Activated CD8-positive, alpha-beta memory T cell treated with anti-CD3 and anti-CD28 coated beads, Interleukin-2, amount 10 ng/mL, durations not matched to agents 7 days and 5 days (primary cell): ENCODE data around the gene MRPS11. TPM values are rescaled to one million over a fixed set of nuclear protein-coding genes. Genes with fewer than 3 reads are reported as not detected.
A peak's percentile ranks its signal among the peaks of the same experiment; 100 is the strongest.

Source experiments
- ATAC-seq: fragments of 150-1000 bp; cut with Tn5 transposase; one replicate; pipeline ENCODE4 v1.10.0; 2021; ENCODE audit warnings: moderate library complexity
- CTCF ChIA-PET: fragments of 350-600 bp; sonication (Branson Sonifier 250); formaldehyde crosslinking; loops from one replicate; lab custom pipeline; 2021; ENCODE audit warnings: antibody characterized with exemption; lab: Charles Lee
- DNase-seq: peaks from one replicate; pipeline ENCODE4 v3.0.0-alpha.2; 2020
- H3K27ac Mint-ChIP-seq: one replicate; pipeline ENCODE4 v1.8.0; 2021; ENCODE audit warnings: mild to moderate bottlenecking, mixed read lengths
- H3K27me3 Mint-ChIP-seq: one replicate; pipeline ENCODE4 v1.8.0; 2021; ENCODE audit warnings: mixed read lengths
- H3K36me3 Mint-ChIP-seq: one replicate; pipeline ENCODE4 v1.8.0; 2021; ENCODE audit warnings: mild to moderate bottlenecking, mixed read lengths
- H3K4me1 Mint-ChIP-seq: one replicate; pipeline ENCODE4 v1.8.0; 2021; ENCODE audit warnings: mixed read lengths
- H3K4me3 Mint-ChIP-seq: one replicate; pipeline ENCODE4 v1.8.0; 2021; ENCODE audit warnings: mild to moderate bottlenecking, moderate library complexity, mixed read lengths
- H3K9me3 Mint-ChIP-seq: one replicate; pipeline ENCODE4 v1.8.0; 2022; ENCODE audit warnings: low read depth, mixed read lengths
- total RNA-seq, 2 experiments: library from RNA; stranded (reverse); gene quantifications; one replicate each; pipeline ENCODE4 v1.2.3, GENCODE V29; 2021

The MRPS11 gene
- total RNA-seq, 2 experiments from 2014 or later, result 59.7 to 67.7 TPM

DNA sequence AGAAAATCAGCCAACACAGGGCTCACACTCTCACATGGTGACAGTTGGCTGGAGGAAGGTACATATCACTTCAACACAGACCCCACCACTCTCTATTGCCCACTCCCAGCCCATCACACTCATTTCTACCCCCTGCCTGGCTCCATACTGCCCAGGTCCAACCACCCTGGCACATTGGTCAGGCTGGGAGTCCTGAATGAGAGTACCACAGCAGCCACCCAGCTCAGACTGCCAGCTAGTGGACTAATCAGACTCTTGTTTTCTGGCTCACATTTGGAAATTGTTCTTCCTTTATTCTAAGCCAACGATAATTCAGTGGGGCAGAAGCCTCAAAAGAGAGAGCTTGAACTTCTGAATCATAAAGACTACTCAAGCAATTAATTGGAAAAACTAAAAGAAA lies 20.3 kb upstream of the MRPS11 start:
- no peaks in the 10 kb centered on the region for H3K36me3 Mint-ChIP-seq
- H3K9me3 Mint-ChIP-seq, result peaks cover 10% of the 10 kb centered on the region
- ATAC-seq (no peak), DNase-seq (no peak)
- no peak overlapping the region for H3K4me3 Mint-ChIP-seq
- peaks cover 21% of the 10 kb centered on the region for H3K27me3 Mint-ChIP-seq
- CTCF ChIA-PET, result no interaction called here
- H3K4me1 Mint-ChIP-seq, result peaks cover 2% of the 10 kb centered on the region
- H3K27ac Mint-ChIP-seq, result no peak overlapping the region

DNA sequence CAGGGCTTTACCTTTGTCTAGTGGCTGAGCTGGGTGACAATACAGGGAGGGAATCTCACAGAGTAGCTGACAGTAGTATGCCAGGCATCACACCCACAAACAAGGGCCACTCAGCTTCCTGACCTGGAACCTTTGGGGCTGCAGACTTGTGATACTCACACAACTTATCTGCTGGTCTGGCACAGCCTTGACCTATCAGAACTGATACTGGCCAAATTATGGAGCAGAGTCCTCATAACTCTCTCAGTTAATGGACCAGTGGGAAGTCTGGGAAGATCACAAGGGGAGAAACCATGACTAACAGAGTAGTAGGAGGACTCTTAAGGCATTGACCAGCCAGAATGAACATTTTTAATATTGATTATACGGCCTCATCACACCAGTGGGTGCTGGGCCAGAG lies 19.8 kb upstream of the MRPS11 start:
- H3K36me3 Mint-ChIP-seq, result no peaks in the 10 kb centered on the region
- H3K27ac Mint-ChIP-seq, result no peak overlapping the region
- peaks cover 10% of the 10 kb centered on the region for H3K9me3 Mint-ChIP-seq
- H3K4me1 Mint-ChIP-seq, result peaks cover 2% of the 10 kb centered on the region
- peak; percentile 1 for DNase-seq
- no peak overlapping the region for H3K4me3 Mint-ChIP-seq
- peaks cover 18% of the 10 kb centered on the region for H3K27me3 Mint-ChIP-seq
- ATAC-seq, result no peak
- CTCF ChIA-PET, result no interaction called here

DNA sequence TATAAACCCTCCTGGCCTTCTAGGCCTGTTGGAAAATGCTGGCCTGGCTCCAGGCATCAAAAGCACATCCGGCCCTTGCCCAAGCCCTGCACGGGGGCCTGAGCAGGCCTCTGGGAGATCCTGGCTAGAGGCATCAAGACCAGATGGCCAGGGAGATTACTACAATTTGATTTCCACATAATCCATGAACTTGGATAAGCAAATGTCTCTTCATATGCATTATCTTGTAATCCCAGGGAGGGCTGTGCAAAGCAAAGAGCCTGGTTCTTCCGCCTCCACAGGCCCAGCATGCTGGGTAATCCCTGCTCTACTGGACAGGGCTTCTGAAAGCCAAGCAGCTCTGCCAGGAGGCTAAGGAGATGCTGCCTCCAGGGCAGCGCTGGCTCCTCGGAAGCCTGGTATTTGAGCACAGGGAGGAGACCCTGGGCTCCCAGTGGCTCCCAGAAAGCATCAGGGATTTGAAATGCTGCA lies 18.5 kb upstream of the MRPS11 start:
- Mint-ChIP-seq H3K9me3 (peaks cover 4% of the 10 kb centered on the region), H3K4me3 (no peak overlapping the region), H3K27ac (no peak overlapping the region), H3K4me1 (peaks cover 2% of the 10 kb centered on the region), H3K27me3 (peaks cover 12% of the 10 kb centered on the region), H3K36me3 (no peaks in the 10 kb centered on the region)
- ATAC-seq (no peak), DNase-seq (peak; percentile 26)
- CTCF ChIA-PET, result interaction anchor here (1.5 kb wide), 2 partner anchors 73 to 199 kb away, joined by 3 to 4 read pairs; no protein-coding TSS in a partner anchor

DNA sequence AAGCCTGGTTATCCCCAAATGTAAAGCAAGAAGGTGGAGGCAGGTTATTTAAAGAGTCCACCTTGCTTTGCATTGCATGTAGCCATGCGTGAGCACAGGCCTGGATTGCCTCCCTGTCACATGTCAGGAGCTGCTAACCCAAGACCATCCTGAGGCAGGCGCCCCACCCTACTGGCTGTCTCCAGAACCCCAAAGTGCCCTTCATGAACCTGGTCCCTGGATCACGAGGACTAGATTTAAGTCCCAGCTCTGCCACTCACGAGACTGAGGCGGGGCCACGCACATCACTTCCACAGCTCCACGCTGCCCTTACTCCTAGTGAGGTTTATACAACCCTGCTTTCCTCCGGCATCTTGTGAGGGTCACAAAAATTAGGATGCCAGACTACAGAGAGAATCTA lies 17.9 kb upstream of the MRPS11 start:
- peaks cover 2% of the 10 kb centered on the region for H3K4me1 Mint-ChIP-seq
- H3K4me3 Mint-ChIP-seq, result no peak overlapping the region
- CTCF ChIA-PET, result interaction anchor here (0.7 to 2.2 kb wide), 11 partner anchors 10 to 529 kb away, joined by 3 to 11 read pairs (median 4); partner anchors contain the start of genes MRPL46 and MRPS11
- DNase-seq (peak; percentile 22), ATAC-seq (no peak)
- no peak overlapping the region for H3K27ac Mint-ChIP-seq
- no peaks in the 10 kb centered on the region for H3K36me3 Mint-ChIP-seq
- peaks cover 8% of the 10 kb centered on the region for H3K27me3 Mint-ChIP-seq
- peaks cover 2% of the 10 kb centered on the region for H3K9me3 Mint-ChIP-seq

DNA sequence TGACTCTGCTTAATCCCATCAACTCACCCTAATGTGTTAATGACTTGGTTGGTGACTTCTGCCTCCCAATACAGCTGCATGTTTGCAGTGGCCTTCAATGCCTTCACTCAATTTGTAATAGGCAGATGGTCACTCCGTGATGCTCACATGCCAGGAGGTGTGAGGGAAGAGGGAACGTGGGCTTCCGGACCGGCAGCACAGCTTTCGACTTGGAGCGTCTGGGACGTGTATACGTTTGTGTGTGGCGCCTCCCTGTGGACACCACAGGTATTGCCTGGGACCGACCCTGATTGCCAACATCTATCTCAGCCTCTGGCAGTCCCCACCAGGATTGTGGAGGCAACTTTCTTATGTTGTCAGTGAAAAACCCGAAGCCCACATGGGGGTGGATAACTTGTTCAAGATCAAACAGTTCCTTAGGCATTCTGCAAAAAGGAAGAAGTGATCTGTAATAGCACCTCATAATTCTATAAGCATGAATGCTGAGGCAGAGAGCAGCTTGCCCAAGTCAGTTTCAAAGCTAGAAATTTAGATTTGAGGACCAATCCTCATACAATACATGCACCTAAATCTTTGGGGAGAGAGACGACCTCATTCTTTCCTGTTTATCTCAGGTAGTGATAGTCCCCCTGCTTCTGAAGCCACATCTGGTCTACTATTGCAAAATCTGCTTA lies 17.2 kb upstream of the MRPS11 start:
- peak; percentile 79 for DNase-seq
- peak; percentile 48 for ATAC-seq
- CTCF ChIA-PET, result interaction anchor here (0.7 to 2.2 kb wide), 12 partner anchors 9 to 529 kb away, joined by 3 to 11 read pairs (median 4); partner anchors contain the start of genes MRPL46 and MRPS11
- H3K36me3 Mint-ChIP-seq, result no peaks in the 10 kb centered on the region
- no peak overlapping the region for H3K27ac Mint-ChIP-seq
- H3K27me3 Mint-ChIP-seq, result peaks cover 6% of the 10 kb centered on the region
- H3K9me3 Mint-ChIP-seq, result peaks cover 2% of the 10 kb centered on the region
- H3K4me1 Mint-ChIP-seq, result peaks cover 4% of the 10 kb centered on the region
- no peak overlapping the region for H3K4me3 Mint-ChIP-seq

DNA sequence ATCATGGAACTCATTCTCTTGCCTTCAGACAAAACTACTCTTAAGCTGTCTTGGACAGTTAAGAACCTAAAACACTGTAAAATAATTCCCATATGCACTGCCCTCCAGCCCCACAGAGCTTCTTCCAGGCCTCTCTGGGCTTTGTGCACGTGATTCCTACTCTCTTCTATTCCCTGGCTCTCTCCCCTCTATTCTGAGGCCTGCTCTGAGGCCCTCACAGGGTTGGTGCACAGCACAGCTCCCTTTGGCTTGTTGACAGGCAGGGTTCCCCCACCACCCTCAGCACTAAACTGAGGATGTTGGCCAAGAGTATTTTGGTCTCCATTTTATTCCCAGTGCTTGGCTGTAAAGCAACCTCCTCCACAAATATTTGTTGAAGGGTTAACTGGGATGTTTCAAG lies 13.9 kb upstream of the MRPS11 start:
- ATAC-seq, result no peak
- no peaks in the 10 kb centered on the region for H3K27me3 Mint-ChIP-seq
- H3K36me3 Mint-ChIP-seq, result peaks cover 1% of the 10 kb centered on the region
- DNase-seq, result peak; percentile 33
- H3K9me3 Mint-ChIP-seq, result no peaks in the 10 kb centered on the region
- CTCF ChIA-PET, result interaction anchor here (1.8 to 1.9 kb wide), 2 partner anchors 13 to 19 kb away, joined by 4 to 13 read pairs; partner anchors contain the start of genes MRPL46 and MRPS11
- H3K27ac Mint-ChIP-seq, result no peak overlapping the region
- H3K4me1 Mint-ChIP-seq, result peaks cover 4% of the 10 kb centered on the region
- no peak overlapping the region for H3K4me3 Mint-ChIP-seq

DNA sequence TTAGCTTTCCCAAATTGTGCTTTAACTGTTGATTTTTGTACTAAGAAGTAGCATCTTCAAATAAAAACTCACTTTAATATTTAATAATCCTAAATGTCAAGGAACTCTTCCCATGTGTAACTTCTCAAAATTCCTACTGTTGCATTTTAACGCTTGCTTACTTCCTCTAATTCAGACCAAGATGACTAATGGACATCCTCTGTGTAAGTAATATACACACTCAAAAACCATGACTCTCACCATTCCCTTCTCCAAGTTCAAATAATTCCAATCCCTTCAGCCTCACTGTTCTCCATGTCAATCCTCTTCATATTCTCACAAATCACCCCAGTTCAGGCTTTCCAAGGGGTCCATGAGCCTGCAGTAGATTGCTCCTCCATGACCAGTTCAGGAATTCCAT lies 13.3 kb upstream of the MRPS11 start:
- CTCF ChIA-PET, result interaction anchor here (0.9 to 1.9 kb wide), 5 partner anchors 9 to 123 kb away, joined by 3 to 13 read pairs (median 4); partner anchors contain the start of genes MRPL46 and MRPS11
- Mint-ChIP-seq H3K27ac (no peak overlapping the region), H3K9me3 (no peaks in the 10 kb centered on the region), H3K4me3 (no peak overlapping the region), H3K27me3 (no peaks in the 10 kb centered on the region), H3K4me1 (peaks cover 4% of the 10 kb centered on the region), H3K36me3 (peaks cover 1% of the 10 kb centered on the region)
- DNase-seq, result no peak
- no peak for ATAC-seq

DNA sequence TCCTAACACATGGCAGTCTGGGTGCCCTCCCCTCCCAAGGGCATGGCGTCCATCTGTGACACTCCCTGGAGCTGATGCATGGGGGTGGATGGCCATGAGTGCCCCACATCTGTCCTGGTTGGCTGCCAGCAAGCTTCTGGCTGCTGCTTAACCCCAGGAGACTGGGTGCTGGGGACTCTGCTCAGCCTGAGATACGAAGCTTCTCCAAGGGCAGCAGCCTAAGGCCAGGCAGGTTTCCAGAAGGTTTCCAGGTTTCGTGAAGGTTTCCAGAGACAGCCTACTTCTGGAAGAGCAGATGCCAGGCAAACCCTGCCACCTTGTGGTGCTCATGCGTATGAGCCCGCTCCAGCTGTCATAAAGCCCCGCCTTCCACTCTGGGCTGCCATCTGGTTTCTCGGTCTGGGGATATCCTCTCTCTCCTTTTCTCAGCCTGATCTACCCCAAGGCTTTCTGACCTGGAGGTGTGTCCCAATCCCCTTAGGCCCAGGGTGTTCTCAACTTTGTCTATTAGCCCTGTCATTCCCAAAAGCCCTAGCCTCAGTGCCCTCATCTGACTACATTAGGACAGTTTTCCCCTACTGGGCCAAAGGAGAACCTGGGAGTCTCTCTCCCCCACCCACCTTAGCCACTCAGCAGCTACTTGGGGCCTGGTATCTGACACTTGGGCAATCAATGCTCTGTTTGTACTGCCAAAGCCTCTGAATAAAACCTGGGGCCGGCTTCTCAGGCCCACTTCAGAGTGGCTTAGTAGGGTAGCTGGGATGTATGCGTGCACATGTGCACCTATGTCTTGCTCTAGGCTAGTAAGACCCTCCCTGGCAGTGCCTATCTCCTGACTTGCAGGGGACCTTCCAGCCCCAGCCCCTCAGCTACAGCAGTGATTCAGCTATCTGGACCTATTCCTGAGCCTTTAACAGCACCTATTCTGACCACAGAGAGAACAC lies 12.4 kb upstream of the MRPS11 start:
- Mint-ChIP-seq H3K4me1 (peaks cover 2% of the 10 kb centered on the region), H3K4me3 (no peak overlapping the region), H3K9me3 (no peaks in the 10 kb centered on the region), H3K36me3 (peaks cover 8% of the 10 kb centered on the region), H3K27ac (no peak overlapping the region), H3K27me3 (no peaks in the 10 kb centered on the region)
- ATAC-seq (peak; percentile 91), DNase-seq (peak; percentile 58)
- CTCF ChIA-PET, result interaction anchor here (0.9 to 2.0 kb wide), 8 partner anchors 8 to 161 kb away, joined by 3 to 13 read pairs (median 4); partner anchors contain the start of genes MRPL46 and MRPS11

DNA sequence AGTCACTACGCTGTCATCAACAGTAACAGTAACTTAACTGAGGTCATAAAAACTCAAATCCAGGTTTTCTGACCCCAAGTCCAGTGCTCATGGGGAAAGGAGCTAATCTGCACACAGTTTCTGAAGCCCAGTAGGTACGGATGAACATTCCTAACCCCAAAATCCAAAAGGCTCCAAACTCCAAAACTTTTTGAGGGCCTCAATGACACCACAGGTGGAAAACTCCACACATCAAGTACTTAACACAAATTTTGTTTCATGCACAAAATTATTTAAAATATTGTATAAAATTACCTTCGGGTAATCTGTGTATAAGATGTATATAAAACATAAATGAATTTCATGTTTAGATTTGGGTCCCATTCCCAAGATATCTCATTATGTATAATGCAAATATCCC lies 10.8 kb upstream of the MRPS11 start:
- no peaks in the 10 kb centered on the region for H3K9me3 Mint-ChIP-seq
- DNase-seq, result peak; percentile 3
- no peaks in the 10 kb centered on the region for H3K27me3 Mint-ChIP-seq
- peaks cover 12% of the 10 kb centered on the region for H3K36me3 Mint-ChIP-seq
- H3K27ac Mint-ChIP-seq, result no peak overlapping the region
- H3K4me1 Mint-ChIP-seq, result peaks cover 2% of the 10 kb centered on the region
- H3K4me3 Mint-ChIP-seq, result no peak overlapping the region
- ATAC-seq, result no peak
- CTCF ChIA-PET, result interaction anchor here (0.6 to 2.0 kb wide), 2 partner anchors 12 to 557 kb away, joined by 4 to 5 read pairs; no protein-coding TSS in a partner anchor

DNA sequence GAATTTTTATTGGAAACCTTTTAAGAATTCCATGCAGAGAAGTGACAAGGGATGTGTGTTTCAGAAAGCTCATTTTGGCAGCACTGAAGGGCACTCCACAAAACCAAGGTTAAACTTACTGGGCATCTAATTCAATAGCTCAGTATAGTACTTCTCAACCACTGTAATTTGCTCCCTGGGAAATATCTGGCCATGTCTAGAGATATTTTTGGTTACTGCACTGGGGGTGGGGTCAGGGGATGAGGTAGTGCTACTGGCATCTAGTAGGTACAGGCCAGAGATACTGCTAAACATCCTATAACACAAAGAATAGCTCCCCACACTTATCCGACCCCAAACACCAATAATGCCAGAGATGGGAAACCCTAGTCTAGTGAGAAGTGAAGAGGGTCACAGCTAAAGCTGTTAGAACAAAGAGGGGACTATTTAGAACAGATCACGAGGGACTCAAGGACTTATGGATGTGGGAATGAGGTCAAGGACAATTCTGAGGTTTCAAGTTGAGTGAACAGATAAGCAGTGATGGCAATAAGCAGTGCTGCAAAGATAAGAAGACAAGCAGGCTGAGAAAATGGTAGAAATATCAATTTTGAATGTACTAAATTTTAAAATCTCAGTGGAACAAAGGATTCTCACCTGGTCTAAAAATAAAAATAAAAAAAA lies 3.5 kb upstream of the MRPS11 start:
- Mint-ChIP-seq H3K27me3 (no peaks in the 10 kb centered on the region), H3K27ac (no peak overlapping the region), H3K4me1 (peaks cover 29% of the 10 kb centered on the region), H3K4me3 (no peak overlapping the region), H3K9me3 (no peaks in the 10 kb centered on the region), H3K36me3 (peaks cover 27% of the 10 kb centered on the region)
- CTCF ChIA-PET, result interaction anchor here (1.0 to 1.9 kb wide), 3 partner anchors 9 to 14 kb away, joined by 3 to 6 read pairs (median 3); no protein-coding TSS in a partner anchor
- ATAC-seq, result no peak
- DNase-seq, result peak; percentile 16

DNA sequence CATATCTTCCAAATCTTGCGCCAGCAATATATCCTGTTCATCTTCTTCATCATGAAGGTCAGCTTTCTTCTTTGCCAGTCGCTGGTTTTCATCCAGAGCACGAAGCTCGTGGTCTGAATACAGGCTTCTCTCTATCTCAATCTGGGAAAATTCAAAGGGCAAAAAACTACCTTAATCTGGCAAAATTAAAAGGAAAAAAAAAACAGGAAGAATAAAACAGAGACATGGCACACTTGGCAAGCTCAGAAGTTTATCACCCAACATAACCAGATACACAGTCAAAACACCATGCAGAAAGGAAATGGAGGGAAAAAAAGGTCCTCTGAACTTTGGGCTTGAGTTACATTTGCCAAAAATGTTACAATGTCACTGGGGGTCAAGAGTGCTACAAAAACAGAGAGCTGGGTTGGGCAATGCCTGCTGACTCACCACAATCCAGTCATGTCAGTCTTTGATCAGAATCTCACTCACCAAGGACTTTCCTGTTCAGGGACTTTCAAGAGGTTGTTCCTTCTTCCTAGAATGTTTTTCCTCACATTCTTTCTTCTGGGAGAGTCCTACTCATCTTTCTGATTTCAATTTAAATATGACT lies 1.8 kb upstream of the MRPS11 start:
- Mint-ChIP-seq H3K9me3 (no peaks in the 10 kb centered on the region), H3K4me3 (peak overlapping the region; percentile 91), H3K27ac (peak overlapping the region; percentile 9), H3K27me3 (no peaks in the 10 kb centered on the region), H3K4me1 (peaks cover 29% of the 10 kb centered on the region), H3K36me3 (peaks cover 19% of the 10 kb centered on the region)
- CTCF ChIA-PET, result interaction anchor here (1.6 to 2.7 kb wide), 2 partner anchors 11 to 159 kb away, joined by 6 to 13 read pairs; no protein-coding TSS in a partner anchor
- ATAC-seq (no peak), DNase-seq (peak; percentile 41)

DNA sequence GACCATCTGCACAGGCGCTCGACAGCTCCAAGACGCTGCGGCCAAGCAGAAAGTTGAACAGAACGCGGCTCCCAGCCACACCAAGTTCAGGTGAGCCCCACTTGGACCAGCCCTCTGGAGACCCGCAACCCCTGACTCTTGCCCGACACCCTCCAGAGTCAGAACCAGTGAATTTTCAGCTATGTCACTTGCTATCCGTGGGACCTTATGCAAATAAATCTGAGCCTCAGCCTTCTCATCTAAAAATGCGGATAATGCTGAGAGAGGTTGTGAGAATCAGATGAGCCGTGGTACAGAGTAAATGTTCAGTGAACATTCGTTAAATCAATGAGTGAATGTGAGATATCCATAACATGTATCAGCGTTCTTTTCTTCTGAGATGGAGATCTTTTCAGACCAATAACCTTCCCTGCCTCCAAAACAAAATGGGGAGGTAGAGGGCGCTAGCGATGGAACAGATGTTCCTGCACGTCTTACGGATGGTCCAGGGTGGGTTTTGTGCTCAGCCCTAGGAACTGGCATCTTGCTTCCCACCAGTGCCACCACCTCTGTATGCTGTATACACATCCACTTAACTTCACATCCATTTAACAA lies 524 bp downstream of the MRPS11 start:
- DNase-seq, result peak; percentile 41
- H3K36me3 Mint-ChIP-seq, result peaks cover 20% of the 10 kb centered on the region
- H3K9me3 Mint-ChIP-seq, result no peaks in the 10 kb centered on the region

More for the DNA sequence above, 524 bp downstream of the MRPS11 start:
- Mint-ChIP-seq H3K4me1 (peaks cover 34% of the 10 kb centered on the region), H3K27me3 (no peaks in the 10 kb centered on the region), H3K4me3 (peak overlapping the region; percentile 91), H3K27ac (peak overlapping the region; percentile 95)
- peak; percentile 11 for ATAC-seq
- CTCF ChIA-PET, result interaction anchor here (0.8 to 2.7 kb wide), 10 partner anchors 10 to 739 kb away, joined by 3 to 13 read pairs (median 4); partner anchors contain the start of gene ISG20
